GM21526 (cell line): ENCODE data around the gene SMIM5.

Experiments
- ATAC-seq: cut with Tn5 transposase; IDR thresholded peaks from one replicate; pipeline ENCODE4 v1.9.1; 2021; ENCODE audit warnings: moderate library complexity; ENCODE audit not compliant: unreplicated experiment, low FRiP score

Gene SMIM5

DNA sequence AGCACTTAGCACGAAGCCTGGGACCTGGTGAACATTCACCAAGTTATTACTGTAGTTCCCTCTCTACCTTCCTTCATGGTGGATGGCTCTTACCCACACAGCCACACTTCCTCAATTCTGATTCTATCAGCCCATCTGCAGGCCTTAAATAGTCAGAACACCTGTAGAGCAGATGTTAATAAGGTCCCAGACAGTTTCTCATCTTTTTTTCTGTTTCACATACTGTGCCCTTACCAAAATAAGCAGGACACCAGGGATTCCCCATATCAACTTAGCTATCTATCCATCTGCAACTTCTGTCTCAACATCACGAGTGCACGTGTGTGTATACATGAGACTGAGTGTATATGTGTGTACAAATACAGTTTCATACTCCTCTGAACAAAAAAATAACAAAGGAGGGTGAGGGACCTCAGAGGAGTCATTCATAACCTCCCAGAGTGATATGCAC lies 30.9 kb downstream of the SMIM5 start:
- peak; percentile 65 for ATAC-seq

GRCh38 chr17:75665981-75666380 lies 32.7 kb downstream of the SMIM5 start:
- no peak for ATAC-seq

DNA sequence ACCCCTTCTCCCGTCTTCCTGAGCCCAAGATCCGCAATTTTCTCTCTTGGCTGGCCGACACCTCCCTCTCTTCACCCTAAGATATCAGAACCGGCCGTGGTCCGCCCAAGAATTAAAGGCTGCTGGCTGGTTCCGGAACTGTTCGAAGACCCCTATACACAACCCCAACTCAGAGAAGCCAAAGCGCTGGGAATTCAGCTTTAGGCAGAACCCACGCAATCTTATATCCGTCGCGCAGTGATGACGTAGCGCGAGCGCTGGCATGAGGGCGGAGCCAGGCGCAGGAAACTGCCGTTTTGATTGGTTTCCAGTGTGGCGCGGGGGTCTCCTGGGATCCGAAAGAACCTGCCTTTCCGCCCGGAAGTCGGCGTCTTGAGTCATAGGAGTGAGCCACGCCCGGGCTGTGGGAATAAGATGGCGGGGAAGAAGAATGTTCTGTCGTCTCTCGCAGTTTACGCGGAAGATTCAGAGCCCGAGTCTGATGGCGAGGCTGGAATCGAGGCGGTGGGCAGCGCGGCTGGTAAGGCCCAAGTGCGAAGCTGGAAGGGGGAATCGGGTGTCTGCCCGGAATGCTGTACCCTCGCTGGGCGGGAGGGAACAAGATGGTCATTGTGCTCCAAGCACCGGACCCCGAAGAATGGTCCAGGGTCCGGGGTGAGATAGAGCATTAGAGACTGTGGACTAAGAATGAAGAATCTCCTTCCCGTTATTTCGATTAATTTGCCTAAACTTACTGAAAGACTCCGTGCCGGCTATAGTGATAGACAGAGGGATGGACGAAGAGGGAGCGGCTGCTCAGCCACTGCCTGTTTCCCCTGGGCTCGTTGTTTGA lies 33.9 kb downstream of the SMIM5 start, which contains the start of the genes RECQL5 and SAP30BP:
RECQL5 (minus strand) TSS at position 196 of the 832 bp plus-strand sequence. CDS start 597 bp downstream, outside the sequence.
SAP30BP (plus strand) TSS at position 380 of the 832 bp plus-strand sequence; CDS start at position 415, 35 bp downstream.
- peak; percentile 55 for ATAC-seq

GRCh38 chr17:75667825-75668224 lies 34.6 kb downstream of the SMIM5 start:
- no peak for ATAC-seq

DNA sequence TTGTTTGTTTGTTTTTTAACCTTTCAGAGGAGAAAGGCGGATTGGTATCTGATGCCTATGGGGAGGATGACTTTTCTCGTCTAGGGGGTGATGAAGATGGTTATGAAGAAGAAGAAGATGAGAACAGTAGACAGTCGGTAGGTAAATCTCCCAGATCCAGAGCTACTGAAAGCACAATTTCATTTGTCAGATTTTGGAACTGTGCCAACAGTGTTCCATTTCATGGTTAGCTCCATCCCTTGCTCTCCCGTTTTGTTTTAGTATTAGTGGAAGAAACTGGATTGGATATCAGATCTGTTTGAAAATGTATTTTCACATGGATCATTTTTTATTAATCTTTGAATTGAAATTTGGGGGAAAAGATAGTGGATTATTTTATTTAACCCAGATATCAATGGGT lies 35.3 kb downstream of the SMIM5 start:
- no peak for ATAC-seq

DNA sequence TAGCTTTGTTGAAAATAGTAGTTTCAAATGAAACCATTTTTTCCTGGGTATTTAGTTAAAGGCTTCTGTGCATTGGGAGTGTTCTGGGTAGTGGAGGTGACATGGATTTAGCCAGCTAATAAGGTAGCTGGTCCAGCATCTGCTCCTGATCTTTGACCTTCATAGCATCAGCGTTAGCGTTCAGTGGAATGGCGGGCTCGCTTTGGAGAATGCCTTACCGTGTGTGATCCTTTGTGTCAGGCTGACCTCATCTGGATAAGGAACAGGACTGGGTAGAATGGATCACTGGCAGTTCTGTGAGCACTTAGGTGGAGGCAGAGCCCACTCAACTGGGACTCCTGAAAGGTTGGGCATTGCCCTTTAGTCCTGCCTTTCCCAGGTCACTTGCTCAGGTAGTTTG lies 37.6 kb downstream of the SMIM5 start:
- ATAC-seq: no peak

GRCh38 chr17:75672011-75672410 lies 38.8 kb downstream of the SMIM5 start:
- no peak for ATAC-seq

DNA sequence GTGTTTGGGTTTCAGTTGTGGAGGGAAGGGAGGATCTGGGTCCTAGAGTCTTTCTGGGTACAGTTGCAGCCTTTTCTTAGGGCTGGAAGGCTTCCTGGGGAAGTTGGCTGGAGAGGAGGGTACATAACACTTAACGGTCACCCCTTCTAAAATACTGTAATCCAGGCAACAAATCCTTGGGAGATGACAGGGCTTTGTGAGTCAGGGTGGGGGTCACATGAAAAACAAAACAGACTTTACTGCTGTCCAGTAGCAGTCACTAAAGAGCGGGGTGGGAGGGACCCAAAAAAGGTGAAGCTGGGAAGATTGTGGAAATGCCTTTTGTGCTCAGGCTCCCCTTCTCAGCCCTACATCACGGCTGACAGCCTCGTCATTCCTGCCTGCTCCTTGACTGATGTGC lies 40.3 kb downstream of the SMIM5 start:
- no peak for ATAC-seq

DNA sequence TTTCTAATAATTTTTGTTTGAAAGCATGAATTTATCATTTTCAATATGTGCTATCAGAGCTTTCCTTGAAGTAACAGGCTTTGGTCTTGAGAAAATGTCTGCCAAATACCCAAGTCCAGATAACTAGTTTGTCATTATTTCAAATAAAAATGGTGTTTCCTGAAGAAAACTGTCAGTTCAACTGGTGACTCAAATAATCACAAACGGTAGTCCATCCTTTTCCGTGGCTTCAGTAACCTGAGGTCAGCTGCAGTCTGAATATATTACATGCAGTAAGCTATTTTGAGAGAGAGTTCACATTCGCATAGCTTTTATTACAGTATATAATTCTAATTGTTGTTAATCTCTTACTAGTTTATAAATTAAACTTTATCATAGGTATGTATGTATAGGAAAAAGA lies 43.2 kb downstream of the SMIM5 start:
- no peak for ATAC-seq

- ATAC-seq: no peak
These were observed 46.5 kb downstream of the SMIM5 start for GRCh38 chr17:75679706-75680211.

DNA sequence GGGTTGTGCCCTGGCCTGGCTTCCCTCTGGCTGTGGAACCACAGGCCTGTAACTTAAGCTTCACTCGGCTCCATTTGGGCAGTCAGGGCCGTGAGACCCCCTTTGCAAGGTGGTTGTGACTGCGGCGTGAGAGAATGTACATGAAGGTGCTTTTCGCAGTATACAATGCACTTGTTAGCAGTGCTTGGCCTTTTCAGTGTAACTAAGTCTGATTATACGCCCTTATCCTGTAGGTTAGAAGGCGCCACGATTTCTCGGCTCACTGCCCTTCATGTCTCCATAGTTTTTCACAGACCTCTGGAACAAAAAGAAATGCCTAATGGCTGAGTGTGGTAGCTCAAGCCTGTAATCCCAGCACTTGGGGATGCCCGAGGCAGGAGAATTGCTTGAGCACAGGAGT lies 47.2 kb downstream of the SMIM5 start:
- ATAC-seq: no peak

DNA sequence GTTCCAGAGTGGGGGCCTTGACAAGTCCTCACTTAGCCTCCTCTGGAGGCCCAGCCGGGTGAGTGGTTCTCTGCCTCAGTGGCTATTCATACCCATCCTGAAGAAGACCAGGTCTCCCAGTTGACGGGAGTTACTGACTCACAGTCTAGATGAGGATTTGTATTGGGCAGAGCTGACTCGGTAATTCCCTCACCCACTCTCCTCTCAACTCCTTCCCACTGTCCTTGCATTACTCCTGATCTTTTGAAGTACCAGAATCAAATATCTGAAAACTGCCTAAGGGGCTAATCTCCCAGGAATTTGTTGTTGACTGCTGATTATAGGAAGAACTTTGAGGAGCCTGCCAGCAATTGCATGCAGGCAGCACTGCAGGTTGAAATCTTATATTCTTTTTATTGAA lies 48.1 kb downstream of the SMIM5 start:
- ATAC-seq: no peak

GRCh38 chr17:75683583-75683982 lies 50.3 kb downstream of the SMIM5 start:
- ATAC-seq: no peak

DNA sequence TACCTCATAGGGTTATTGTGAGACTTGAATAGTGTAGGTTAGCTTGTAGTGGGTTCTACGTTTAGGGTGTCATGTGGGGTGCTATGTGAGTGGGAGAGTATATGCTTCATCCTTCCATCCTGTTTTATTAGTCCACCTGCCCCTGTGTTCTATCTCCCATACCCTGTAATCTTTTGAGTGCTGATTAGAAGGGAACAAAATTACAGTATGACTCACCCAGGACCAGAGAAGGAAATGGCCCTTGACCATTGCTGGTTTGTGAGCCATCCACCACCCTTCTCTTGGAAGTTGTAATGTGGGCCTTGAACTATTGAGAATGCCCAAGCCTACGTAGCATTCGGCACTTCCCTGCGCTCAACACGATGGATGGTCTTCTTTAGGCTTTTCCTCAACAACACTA lies 51.0 kb downstream of the SMIM5 start:
- ATAC-seq: no peak

DNA sequence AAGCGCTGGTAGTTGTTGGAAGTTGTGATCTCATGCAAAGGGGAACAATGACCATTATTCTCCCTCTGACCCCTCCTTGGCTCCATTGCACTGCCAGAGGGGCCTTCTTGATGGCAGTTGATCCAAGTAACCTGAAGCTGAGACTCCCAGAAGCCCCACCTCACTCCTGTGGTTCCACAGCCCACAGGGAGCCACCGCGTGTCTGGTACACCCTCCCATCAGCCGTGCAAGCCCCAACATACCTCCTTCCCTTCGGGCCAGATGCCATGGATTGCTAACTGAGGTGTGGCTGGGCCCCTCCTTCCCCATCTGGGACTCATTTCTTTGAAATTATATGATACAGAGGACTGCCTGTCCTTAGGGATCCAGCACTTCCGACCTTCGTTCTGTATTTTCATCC lies 51.7 kb downstream of the SMIM5 start:
- no peak for ATAC-seq

- ATAC-seq: no peak
These were observed 52.3 kb downstream of the SMIM5 start for GRCh38 chr17:75685499-75685898.

GRCh38 chr17:75688209-75688825 lies 55.1 kb downstream of the SMIM5 start:
- no peak for ATAC-seq

- peak; percentile 44 for ATAC-seq
These were observed 56.2 kb downstream of the SMIM5 start for GRCh38 chr17:75689441-75689873.
